Spleen (tissue), 7 donors: ENCODE results near the gene IPO9.
A peak's percentile ranks its signal among the peaks of the same experiment; 100 is the strongest.

Experiments
- POLR2A ChIP-seq, 3 donors: fragments of 450-650 bp; IDR thresholded peaks; one replicate each; pipeline ENCODE4 v1.5.1; 2017; ENCODE audit warnings: antibody characterized with exemption in 3 of 3, mild to moderate bottlenecking in 1 of 3
- TF ChIP-seq, protein P1 (sequence below), 11 experiments: fragments of 200-600 bp in 7 of 11; fragments of 450-650 bp in 4 of 11; sonication (generic) in 4 of 11; IDR thresholded peaks in 8 of 11; conservative IDR thresholded peaks in 3 of 11; 1 replicate in 7 of 11; 2 replicates in 4 of 11; pipeline versions ENCODE4 v1.4.0 to v1.8.0; 2016 to 2021; ENCODE audit warnings: antibody characterized with exemption in 11 of 11, inconsistent platforms in 4 of 11, mild to moderate bottlenecking in 1 of 11
- donor health status: DM: no; HTN: no; CAD: no; lungs with moderate emphysema.
- donor health status: DM: no; HTN: no; CAD: no.
- donor health status: DM: no; HTN: no; CAD: no.

DNA sequence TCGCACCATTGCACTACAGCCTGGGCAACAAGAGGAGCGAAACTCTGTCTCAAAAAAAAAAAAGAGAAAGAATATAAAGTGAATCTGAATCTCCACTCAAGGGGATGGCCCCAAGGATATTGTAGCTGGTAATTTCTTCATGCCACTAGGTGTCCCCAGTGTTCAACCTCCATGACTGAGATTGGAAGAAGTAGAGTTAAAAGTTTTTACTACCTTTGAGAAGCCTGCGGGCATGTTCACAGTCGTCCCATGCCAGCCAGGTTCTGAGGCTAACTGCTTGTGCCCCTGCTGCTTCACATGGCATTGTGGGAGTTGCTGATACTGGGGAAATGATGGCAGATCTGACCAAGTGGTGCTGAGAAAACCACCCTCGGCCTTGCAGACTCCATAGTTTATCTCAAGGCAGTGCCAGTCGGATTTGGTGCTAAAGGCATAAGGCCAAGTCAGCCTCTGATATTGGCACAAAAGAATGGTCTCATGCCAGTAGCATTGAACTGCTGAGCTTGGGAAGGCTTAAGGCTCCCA, 49.0 kb downstream of the IPO9 start:
- TF ChIP-seq, protein P1, sequence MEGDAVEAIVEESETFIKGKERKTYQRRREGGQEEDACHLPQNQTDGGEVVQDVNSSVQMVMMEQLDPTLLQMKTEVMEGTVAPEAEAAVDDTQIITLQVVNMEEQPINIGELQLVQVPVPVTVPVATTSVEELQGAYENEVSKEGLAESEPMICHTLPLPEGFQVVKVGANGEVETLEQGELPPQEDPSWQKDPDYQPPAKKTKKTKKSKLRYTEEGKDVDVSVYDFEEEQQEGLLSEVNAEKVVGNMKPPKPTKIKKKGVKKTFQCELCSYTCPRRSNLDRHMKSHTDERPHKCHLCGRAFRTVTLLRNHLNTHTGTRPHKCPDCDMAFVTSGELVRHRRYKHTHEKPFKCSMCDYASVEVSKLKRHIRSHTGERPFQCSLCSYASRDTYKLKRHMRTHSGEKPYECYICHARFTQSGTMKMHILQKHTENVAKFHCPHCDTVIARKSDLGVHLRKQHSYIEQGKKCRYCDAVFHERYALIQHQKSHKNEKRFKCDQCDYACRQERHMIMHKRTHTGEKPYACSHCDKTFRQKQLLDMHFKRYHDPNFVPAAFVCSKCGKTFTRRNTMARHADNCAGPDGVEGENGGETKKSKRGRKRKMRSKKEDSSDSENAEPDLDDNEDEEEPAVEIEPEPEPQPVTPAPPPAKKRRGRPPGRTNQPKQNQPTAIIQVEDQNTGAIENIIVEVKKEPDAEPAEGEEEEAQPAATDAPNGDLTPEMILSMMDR (IDR thresholded peaks at IDR 0.05 in 8 of 11, conservative IDR thresholded peaks at IDR 0.05 in 3 of 11), result peak in 9 of 11 experiments; percentile 24 to 66 (median 44)
- no peak for TF ChIP-seq POLR2A (IDR thresholded peaks at IDR 0.05)
